HG03045 (cell line): Measurements from ENCODE around the gene MRGPRE.

ENCODE experiments used
- ATAC-seq: cut with Tn5 transposase; IDR thresholded peaks from one replicate; pipeline ENCODE4 v1.9.1; 2021; ENCODE audit warnings: mild to moderate bottlenecking, moderate library complexity; ENCODE audit not compliant: unreplicated experiment

Gene MRGPRE

DNA sequence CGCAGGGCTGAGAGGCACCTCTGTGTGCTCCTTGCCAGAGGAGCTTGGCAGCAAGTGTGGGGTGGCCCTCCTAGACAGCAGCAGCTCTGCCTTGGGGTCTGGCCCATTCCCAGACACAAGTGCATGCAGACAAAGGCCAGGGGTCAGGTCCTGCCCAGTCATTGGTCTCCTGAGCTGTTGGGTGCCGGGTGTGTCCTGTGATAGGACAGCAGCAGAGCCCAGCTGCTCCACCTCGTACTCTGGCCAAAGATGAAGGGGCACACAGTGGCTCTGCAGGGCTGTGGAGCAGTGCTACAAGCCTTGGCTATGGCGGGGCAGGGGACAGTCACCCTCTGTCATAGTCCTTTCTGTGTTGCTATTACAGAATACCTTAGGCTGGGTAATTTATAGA is 49.8 kb downstream of the MRGPRE start:
- no peak for ATAC-seq

DNA sequence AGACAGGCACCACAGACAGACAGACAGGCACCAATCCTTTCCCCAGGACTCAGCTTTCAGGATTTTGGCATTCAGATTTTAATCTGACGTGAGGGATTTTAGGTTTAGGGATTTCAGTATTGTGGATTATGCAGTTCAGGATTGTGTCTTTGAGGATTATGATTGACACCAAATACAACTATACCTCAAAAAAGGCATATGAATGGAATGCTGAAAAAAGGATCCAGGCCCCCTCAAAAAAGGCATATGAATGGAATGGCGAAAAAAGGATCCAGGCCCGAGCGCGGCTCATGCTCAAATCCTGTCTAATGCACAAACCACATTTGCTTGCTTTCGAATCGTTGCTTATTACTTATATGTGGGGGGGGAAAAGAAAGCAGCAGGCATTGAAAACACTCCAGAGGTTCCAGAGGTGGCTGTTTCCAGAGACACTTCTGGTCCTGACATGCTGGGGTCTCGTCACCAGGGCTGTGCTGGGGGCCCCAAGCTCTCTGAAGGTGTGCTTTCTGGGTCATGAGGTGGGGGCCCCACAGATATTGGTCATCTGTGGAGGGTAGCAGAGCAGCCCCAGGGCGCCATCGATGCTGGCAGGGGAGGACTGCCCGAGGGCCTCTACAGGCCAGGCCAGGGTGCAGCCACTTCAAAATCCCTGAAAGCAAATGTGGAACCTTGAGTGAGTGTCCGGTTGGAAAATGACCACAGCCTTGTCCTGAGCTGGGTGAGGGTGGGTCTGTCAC is 50.3 kb downstream of the MRGPRE start:
- no peak for ATAC-seq

DNA sequence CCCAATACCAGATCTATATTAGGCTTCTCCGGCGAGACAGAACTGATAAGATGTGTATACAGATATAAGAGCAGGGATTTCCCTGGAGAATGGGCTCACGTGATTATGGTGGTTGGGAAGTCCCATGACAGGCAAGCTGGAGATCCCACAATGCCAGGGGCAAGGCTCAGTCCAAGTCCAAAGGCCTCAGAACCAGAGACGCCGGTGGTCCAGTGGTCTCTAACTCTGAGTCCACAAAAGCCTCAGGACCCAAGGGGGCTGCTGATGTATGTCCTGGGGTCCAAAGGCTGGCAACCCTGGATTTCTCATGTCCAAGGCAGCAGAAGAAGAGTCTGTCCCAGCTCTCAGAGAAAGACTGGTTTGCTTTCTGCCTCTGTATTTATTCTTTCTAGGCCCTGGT is 51.3 kb downstream of the MRGPRE start:
- no peak for ATAC-seq

DNA sequence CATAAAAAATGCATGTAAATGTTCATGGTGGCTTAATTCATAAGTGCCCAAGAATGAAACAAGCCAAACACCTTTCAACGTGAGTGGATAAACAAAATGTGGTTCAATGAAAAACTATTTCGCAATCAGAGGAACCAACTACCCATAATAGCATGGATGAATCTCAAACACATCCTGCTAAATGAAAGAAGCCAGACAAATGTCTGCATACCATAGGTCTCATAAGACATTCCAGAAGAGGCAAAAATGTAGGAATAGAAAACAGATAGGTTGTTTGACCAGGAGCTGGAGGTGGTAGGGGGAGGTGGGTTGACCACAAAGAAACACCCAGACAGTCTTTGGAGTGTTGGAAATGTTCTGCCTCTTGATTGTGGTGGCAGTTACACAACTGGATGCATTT is 53.9 kb downstream of the MRGPRE start:
- no peak for ATAC-seq

DNA sequence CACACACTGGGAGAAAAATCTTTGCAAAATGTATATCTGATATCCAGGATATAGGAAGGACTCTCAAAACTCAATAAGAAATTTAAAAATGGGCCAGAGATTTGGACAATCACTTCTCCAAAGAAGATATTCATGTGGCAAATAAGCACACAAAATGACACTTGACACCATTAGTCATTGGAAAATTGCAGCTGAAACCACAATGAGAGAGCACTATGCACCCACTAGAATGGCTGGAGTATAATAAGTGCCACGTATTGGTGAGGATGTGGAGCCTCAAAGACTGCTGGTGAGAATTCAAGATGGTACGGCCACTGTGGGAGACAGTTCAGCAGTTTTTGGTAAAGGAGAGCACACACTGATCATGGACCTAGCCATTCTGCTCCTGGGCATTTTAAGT is 54.3 kb downstream of the MRGPRE start:
- no peak for ATAC-seq
